Measurements from ENCODE around the gene EFR3B. TPM values are rescaled to one million over a fixed set of nuclear protein-coding genes. Genes with fewer than 3 reads are reported as not detected.

Gene EFR3B
- total and polyA plus RNA-seq, 2 of the 4 experiments (the other 2 are of a cell fraction) = 0.38 to 0.90 TPM

DNA sequence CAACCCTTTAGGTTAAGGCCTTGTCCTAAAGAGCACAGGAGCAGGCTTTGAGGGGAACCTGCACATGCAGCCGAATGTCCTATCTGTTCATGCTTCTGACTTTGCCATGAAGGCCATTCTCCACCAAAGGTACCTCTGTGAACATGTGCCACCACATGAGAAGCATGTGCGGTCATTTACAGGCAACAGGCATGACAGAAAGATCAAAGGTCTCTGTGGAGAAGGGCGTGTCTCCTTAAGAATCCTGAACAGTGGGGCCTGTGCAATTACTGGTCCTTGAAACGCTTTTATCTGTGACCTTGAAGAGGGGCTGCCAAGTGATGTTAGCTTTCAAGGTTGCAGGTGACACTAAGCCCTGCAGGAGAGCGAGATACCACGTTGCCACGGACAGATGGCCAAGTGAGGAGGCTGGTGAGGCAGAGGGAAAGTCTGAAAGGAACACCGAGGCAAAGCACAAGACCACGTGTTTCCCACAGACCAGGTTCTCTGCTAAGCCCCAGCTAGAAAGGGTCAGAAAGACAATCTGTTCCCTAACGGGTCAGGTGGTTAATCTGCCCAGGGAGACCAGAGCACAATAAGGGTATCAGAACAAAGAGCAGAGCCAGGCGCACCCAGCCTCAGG is 146.0 kb downstream of the EFR3B start:
- Histone ChIP-seq H3K27ac (ENCODE audit: insufficient read depth, low read length) (no peak overlapping the region), H3K27me3 (ENCODE audit: control insufficient read depth, insufficient read depth, low read length) (peaks cover 16% of the 10 kb centered on the region), H3K36me3 (ENCODE audit: control insufficient read depth, insufficient read depth, low read length) (no peaks in the 10 kb centered on the region), H3K4me1 (ENCODE audit: control insufficient read depth, insufficient read depth, low read length) (peaks cover 2% of the 10 kb centered on the region; the same call in 1 of the 2 replicates), H4K5ac (ENCODE audit: low read depth, low read length) (no peak overlapping the region), H4K91ac (ENCODE audit: insufficient read depth, low read depth, low read length) (no peak overlapping the region), H3K9ac (ENCODE audit: low read depth, low read length) (no peak overlapping the region), H3K9me3 (ENCODE audit: control insufficient read depth, insufficient read depth, low read length) (no peaks in the 10 kb centered on the region), H3K14ac (replicated peaks; ENCODE audit: low read depth, low read length) (no peak overlapping the region), H3K56ac (ENCODE audit: extremely low read depth, insufficient read depth, low read length) (no peak overlapping the region), H2AFZ (replicated peaks; ENCODE audit: low read length, poor library complexity) (no peak overlapping the region), H3K4me3 (ENCODE audit: insufficient read depth, low read depth, low read length) (no peak overlapping the region), H3K18ac (ENCODE audit: low read depth, low read length) (no peak overlapping the region), H2AK5ac (ENCODE audit: low read depth, low read length) (no peak overlapping the region), H3K4me2 (ENCODE audit: low read depth, low read length) (no peak overlapping the region), H3K79me1 (ENCODE audit: low read depth in 1 of 2, low read length in 2 of 2) (no peaks in the 10 kb centered on the region), H3K4ac (ENCODE audit: low read depth, low read length) (no peak overlapping the region), H2BK15ac (ENCODE audit: low read depth, low read length) (no peak overlapping the region), H3K9me1 (ENCODE audit: insufficient read depth, low read length) (no peaks in the 10 kb centered on the region), H4K8ac (ENCODE audit: low read depth in 2 of 2, low read length in 2 of 2) (no peak overlapping the region), H2BK120ac (ENCODE audit: low read depth, low read length) (no peak overlapping the region), H2BK20ac (ENCODE audit: low read depth, low read length) (no peak overlapping the region), H4K20me1 (ENCODE audit: insufficient read depth, low read length) (no peaks in the 10 kb centered on the region), H3K23ac (ENCODE audit: low read depth, low read length) (no peak overlapping the region), H2AK9ac (replicated peaks; ENCODE audit: low read depth, low read length, poor library complexity) (no peak overlapping the region), H2BK5ac (ENCODE audit: low read depth, low read length, poor library complexity, severe bottlenecking) (no peak overlapping the region)
- no TSS peak for BruUV-seq (replicated peaks)
- DNase-seq (no peak), ATAC-seq (ENCODE audit: low read depth) (no peak)
- in situ Hi-C loops (cut with MboI; ENCODE audit: low sequenced_read_pairs) = no loop called here
- intact Hi-C loops (cut with micrococcal nuclease) = no loop called here
- ChIA-PET CTCF (no interaction called here), POLR2A (ENCODE audit: unreplicated experiment) (no interaction called here)
- 77% methylated on average over 4 of the region's 11 CpGs; no CpG with 5 or more reads in 1 of the 2 experiments for WGBS, 2 experiments (ENCODE audit: extremely low coverage in 2 of 2, insufficient read length in 1 of 2)
- dilution Hi-C loops (cut with HindIII; ENCODE audit: low sequenced_read_pairs, unreplicated experiment) = no loop called here
- TF ChIP-seq RFX5 (IDR thresholded peaks at IDR 0.05; ENCODE audit: low read depth, low read length) = no peak
- TF ChIP-seq SMC3 (IDR thresholded peaks at IDR 0.05; ENCODE audit: low read depth, low read length) = no peak
- TF ChIP-seq NFE2L2 (IDR thresholded peaks at IDR 0.05; ENCODE audit: low read depth, low read length) = no peak
- TF ChIP-seq RAD21 (IDR thresholded peaks at IDR 0.05; ENCODE audit: low read length) = no peak
- TF ChIP-seq RCOR1 (IDR thresholded peaks at IDR 0.05; ENCODE audit: insufficient replicate concordance, low read length) = no peak
- no peak for TF ChIP-seq POLR2A (IDR thresholded peaks at IDR 0.05; ENCODE audit: low read depth, low read length)

Measured in IMR-90 (cell line).